Effector memory CD4-positive, alpha-beta T cell (primary cell): ENCODE results near the gene PLXNA4.
"Not testable (repeated sequence)": the region's sequence is repeated elsewhere in the genome, so short reads cannot be mapped to it uniquely, and the experiment has no call there.

Source experiments
- DNase-seq, 3 donors: peaks; one replicate each; pipeline ENCODE4 v3.0.0-alpha.2; 2020
- H3K27ac ChIP-seq: 2 replicates; pipeline ENCODE4 v1.7.0; 2013; ENCODE audit warnings: mild to moderate bottlenecking, low read length, moderate library complexity; ENCODE audit not compliant: insufficient read depth, poor library complexity, severe bottlenecking
- H3K27me3 ChIP-seq: replicated peaks from 2 replicates; pipeline ENCODE4 v1.7.0; 2013; ENCODE audit warnings: mild to moderate bottlenecking, low read length; ENCODE audit not compliant: insufficient read depth, control insufficient read depth, poor library complexity, severe bottlenecking
- H3K36me3 ChIP-seq: 2 replicates; pipeline ENCODE4 v1.7.0; 2013; ENCODE audit warnings: mild to moderate bottlenecking, low read length, moderate library complexity; ENCODE audit not compliant: control insufficient read depth, insufficient read depth
- H3K4me1 ChIP-seq: 2 replicates; pipeline ENCODE4 v1.7.0; 2013; ENCODE audit warnings: low read length, mild to moderate bottlenecking; ENCODE audit not compliant: control insufficient read depth, insufficient read depth, poor library complexity, severe bottlenecking
- H3K4me3 ChIP-seq: 2 replicates; pipeline ENCODE4 v1.7.0; 2013; ENCODE audit warnings: low read length, low read depth, mild to moderate bottlenecking; ENCODE audit not compliant: insufficient read depth, poor library complexity, severe bottlenecking
- H3K9me3 ChIP-seq: 2 replicates; pipeline ENCODE4 v1.7.0; 2013; ENCODE audit warnings: mild to moderate bottlenecking, low read length, moderate library complexity; ENCODE audit not compliant: control insufficient read depth

PLXNA4 gene

DNA sequence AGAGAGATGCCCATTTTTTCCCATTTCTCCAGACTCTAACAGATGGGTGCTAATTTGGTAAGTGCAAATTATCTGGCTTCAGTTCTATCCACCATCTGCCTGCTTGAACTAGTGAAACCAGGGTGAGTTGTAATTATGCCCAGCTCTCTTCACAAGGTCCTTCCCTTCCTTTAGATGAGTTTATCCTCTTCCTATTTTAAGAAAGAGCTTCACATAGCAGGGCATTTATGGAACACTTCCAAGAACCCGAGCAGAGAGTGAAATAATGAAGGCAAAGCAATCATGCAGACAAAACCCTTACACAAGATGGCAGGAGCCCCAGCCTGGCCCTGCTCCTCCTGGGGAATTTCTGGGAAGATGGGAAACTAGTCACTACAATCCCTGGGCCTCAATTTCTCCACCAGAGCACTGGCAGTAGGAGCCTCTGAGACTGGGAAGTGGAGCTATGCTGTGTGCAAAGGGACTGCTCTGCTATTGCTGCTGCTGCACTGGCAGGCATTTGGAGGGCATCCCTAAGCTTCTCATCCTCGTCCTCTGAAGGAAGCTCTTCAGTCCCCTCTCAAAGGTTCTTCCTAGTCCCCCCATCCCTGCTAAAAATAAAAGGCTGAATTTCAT is 33.7 kb upstream of the PLXNA4 start:
- Histone ChIP-seq H3K27ac (no peak overlapping the region), H3K4me3 (no peak overlapping the region), H3K9me3 (no peaks in the 10 kb centered on the region), H3K36me3 (no peaks in the 10 kb centered on the region), H3K27me3 (no peaks in the 10 kb centered on the region), H3K4me1 (no peaks in the 10 kb centered on the region)
- no peak for DNase-seq

- Histone ChIP-seq H3K4me1 (no peaks in the 10 kb centered on the region), H3K27ac (no peak overlapping the region), H3K36me3 (no peaks in the 10 kb centered on the region), H3K27me3 (no peaks in the 10 kb centered on the region), H3K4me3 (no peak overlapping the region), H3K9me3 (no peaks in the 10 kb centered on the region)
- DNase-seq = no peak
Measured at GRCh38 chr7:132609222-132609621, 33.0 kb upstream of the PLXNA4 start.

GRCh38 chr7:132608523-132608922 is 32.3 kb upstream of the PLXNA4 start:
- DNase-seq = no peak
- Histone ChIP-seq H3K27me3 (no peaks in the 10 kb centered on the region), H3K27ac (no peak overlapping the region), H3K4me1 (no peaks in the 10 kb centered on the region), H3K9me3 (no peaks in the 10 kb centered on the region), H3K4me3 (no peak overlapping the region), H3K36me3 (no peaks in the 10 kb centered on the region)

DNA sequence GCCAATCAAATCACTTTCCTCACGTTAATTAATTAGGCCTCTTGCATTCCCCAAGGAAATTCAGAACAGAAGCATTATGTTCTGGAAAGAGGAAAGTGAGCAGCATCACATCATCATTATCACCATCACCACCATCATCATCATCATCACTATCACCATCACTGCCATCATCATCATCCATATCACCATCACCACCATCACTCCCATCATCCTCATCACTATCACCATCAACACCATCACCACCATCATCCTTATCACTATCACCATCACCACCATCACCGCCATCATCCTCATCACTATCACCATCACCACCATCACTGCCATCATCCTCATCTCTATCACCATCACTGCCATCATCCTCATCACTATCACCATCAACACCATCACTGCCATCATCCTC is 31.4 kb upstream of the PLXNA4 start:
- H3K4me1 ChIP-seq = no peaks in the 10 kb centered on the region
- H3K27ac ChIP-seq = no peak overlapping the region
- no peak for DNase-seq
- no peaks in the 10 kb centered on the region for H3K9me3 ChIP-seq
- H3K36me3 ChIP-seq = no peaks in the 10 kb centered on the region
- H3K27me3 ChIP-seq = no peaks in the 10 kb centered on the region
- no peak overlapping the region for H3K4me3 ChIP-seq

DNA sequence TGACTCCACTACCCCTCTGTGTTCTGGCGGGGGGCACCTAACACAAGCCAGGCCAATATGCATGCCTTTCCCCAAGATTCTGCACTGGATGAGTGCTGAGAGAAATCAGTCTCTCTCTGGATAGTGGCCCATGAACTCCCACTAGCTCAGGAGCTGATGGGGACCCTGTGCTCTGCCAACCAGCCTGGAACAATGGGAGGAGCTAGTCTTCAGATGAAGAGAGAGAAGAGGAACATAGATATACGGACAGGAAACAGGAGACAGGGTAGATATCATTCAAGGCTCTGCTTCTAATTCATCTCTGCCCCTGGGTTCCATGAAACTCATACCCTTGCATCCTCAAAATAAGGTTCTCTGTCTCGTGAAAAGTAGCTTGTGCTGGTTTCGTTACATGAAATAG is 27.9 kb upstream of the PLXNA4 start:
- DNase-seq = no peak

GRCh38 chr7:132603220-132603833 is 27.1 kb upstream of the PLXNA4 start:
- H3K36me3 ChIP-seq = no peaks in the 10 kb centered on the region
- no peak overlapping the region for H3K27ac ChIP-seq
- no peak for DNase-seq
- H3K27me3 ChIP-seq = no peaks in the 10 kb centered on the region
- H3K4me3 ChIP-seq = no peak overlapping the region
- no peaks in the 10 kb centered on the region for H3K4me1 ChIP-seq
- H3K9me3 ChIP-seq = no peaks in the 10 kb centered on the region

More for the DNA sequence above, 27.9 kb upstream of the PLXNA4 start:
- Histone ChIP-seq H3K4me3 (no peak overlapping the region), H3K36me3 (no peaks in the 10 kb centered on the region), H3K4me1 (no peaks in the 10 kb centered on the region), H3K27me3 (no peaks in the 10 kb centered on the region), H3K27ac (no peak overlapping the region), H3K9me3 (no peaks in the 10 kb centered on the region)

- H3K27me3 ChIP-seq = no peaks in the 10 kb centered on the region
- H3K36me3 ChIP-seq = no peaks in the 10 kb centered on the region
- no peak for DNase-seq
- no peak overlapping the region for H3K4me3 ChIP-seq
- H3K27ac ChIP-seq = no peak overlapping the region
- no peaks in the 10 kb centered on the region for H3K9me3 ChIP-seq
- no peaks in the 10 kb centered on the region for H3K4me1 ChIP-seq
Measured at GRCh38 chr7:132601783-132602182, 25.5 kb upstream of the PLXNA4 start.

- no peak for DNase-seq
- Histone ChIP-seq H3K4me1 (no peaks in the 10 kb centered on the region), H3K9me3 (no peaks in the 10 kb centered on the region)
Measured at GRCh38 chr7:132596588-132596987, 20.3 kb upstream of the PLXNA4 start.

DNA sequence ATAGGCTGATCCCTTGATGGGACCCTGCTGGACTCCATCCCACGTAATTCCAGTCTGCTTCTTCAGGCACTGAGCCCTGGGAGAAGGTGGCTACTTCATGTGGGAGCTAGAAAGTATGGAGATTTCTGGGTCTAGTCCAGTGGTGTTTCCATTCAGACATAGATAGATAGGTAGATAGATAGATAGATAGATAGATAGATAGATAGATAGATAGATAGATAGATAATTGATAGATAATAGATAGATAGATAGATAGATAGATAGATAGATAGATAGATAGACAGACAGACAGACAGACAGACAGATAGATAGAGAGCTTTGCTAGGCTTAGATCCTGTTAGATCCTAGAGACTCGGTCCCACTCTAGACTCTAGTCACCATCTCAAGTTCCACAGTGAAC is 18.5 kb upstream of the PLXNA4 start:
- not testable (repeated sequence) for H3K27ac ChIP-seq, H3K9me3 ChIP-seq, H3K4me1 ChIP-seq, H3K36me3 ChIP-seq, H3K4me3 ChIP-seq, H3K27me3 ChIP-seq, DNase-seq

More at GRCh38 chr7:132596588-132596987, 20.3 kb upstream of the PLXNA4 start:
- no peaks in the 10 kb centered on the region for H3K36me3 ChIP-seq
- no peak overlapping the region for H3K27ac ChIP-seq
- peaks cover 3% of the 10 kb centered on the region for H3K27me3 ChIP-seq
- H3K4me3 ChIP-seq = no peak overlapping the region

DNA sequence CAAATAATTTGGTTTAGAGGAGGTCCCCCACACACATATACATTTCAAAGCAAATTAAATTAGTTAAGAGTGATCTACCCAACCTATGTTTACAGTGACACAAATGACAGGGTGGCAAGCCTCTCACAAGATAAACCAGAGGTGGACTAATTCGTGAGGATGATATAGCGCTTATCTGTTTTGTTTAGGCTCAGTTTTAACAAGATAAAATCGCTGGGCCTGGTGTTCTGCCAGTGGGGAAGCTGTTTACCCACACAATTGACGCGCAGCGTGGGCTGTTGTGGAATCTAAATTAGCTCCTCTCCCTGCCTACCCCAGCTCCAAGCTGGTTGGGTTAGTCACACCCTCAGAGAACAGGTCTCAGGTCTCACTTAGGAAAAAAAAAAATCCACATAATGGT is 16.7 kb upstream of the PLXNA4 start:
- Histone ChIP-seq H3K27me3 (peaks cover 3% of the 10 kb centered on the region), H3K4me1 (no peaks in the 10 kb centered on the region), H3K4me3 (no peak overlapping the region), H3K27ac (no peak overlapping the region), H3K9me3 (no peaks in the 10 kb centered on the region), H3K36me3 (no peaks in the 10 kb centered on the region)
- no peak for DNase-seq
